Activated CD8-positive, alpha-beta memory T cell treated with anti-CD3 and anti-CD28 coated beads for 1 hour (primary cell): ENCODE measurements around the gene CMTM2.
"Not testable (repeated sequence)": the region's sequence is repeated elsewhere in the genome, so short reads cannot be mapped to it uniquely, and the experiment has no call there.

ENCODE experiments used
- DNase-seq, 2 donors: peaks; one replicate each; pipeline ENCODE4 v3.0.0-alpha.2; 2020; ENCODE audit warnings: low read depth in 1 of 2; ENCODE audit errors: extremely low read depth in 1 of 2

The CMTM2 gene

DNA sequence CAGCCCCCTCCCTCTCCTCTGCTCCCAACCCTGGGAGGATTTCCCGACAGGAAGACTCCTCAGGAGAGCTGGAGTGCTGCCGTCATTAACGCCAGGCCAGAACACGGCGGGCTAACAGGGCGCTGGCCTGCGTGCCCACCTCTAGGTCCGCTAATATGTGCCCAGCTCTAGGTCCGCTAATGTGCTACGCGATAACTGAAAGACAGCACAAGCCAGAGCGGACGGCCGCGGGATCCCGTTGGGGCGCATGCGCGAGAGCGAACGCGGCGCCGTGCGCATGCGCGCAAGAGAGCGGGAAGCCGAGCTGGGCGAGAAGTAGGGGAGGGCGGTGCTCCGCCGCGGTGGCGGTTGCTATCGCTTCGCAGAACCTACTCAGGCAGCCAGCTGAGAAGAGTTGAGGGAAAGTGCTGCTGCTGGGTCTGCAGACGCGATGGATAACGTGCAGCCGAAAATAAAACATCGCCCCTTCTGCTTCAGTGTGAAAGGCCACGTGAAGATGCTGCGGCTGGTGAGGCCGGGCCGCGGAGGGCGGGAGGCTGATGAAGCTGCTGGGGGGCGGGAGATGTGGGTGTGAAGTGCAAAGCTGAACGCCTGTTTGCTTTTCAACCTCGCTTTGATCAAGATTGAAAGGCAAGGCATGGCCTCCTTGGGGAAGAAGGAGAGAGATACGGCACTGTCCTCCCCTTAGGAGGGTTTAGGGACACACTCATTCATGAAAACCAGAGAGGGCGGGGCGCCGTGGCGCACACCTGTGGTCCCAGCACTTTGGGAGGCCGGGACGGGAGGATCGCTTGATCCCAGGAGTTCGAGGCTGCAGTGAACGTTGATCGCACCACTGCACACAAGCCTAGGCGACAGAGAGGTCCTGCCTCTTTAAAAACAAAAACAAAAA is 26.7 kb upstream of the CMTM2 start, which contains the start of gene CKLF:
CKLF (plus strand) TSS at position 291 of the 892 bp plus-strand sequence; CDS start at position 431, 140 bp downstream.
- DNase-seq = peak; percentile 65 to 83

DNA sequence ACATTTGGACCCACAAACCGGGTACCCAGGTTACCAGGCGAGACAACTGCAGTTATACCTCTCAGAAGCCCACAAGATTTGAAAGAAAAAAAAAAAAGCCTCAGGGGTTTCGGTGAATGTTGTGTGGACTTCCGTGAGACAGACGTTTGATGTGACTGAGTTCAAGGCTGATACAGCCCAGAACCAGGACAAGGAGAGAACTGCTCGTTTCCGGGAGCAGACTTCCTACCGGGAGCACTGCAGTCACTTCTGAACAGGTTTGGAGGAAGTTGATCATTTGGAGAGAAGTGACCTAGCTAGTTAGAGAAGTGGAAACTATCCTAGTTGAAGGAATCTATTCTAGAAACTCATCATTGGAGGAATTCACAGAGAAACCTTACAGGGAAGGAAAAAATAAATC is 26.0 kb upstream of the CMTM2 start:
- DNase-seq = no peak

DNA sequence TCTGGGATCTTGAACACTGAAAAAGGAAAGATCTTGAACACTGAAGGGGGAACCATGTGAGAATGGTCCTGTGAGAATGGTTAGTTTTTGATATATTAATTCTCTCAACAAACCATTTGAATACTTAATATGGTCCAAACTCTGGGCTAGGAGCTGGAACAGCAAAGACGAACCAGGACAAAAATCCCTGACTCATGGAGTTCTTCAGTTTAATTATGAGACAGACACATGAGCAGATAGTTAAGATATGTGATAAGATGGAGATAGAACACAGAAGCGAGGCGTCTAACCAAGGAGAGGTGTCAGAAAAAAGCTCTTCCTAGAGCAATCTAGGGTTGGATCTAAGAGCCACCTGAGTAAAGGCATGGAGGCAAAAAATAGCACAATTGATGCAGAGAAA is 25.2 kb upstream of the CMTM2 start:
- no peak for DNase-seq

DNA sequence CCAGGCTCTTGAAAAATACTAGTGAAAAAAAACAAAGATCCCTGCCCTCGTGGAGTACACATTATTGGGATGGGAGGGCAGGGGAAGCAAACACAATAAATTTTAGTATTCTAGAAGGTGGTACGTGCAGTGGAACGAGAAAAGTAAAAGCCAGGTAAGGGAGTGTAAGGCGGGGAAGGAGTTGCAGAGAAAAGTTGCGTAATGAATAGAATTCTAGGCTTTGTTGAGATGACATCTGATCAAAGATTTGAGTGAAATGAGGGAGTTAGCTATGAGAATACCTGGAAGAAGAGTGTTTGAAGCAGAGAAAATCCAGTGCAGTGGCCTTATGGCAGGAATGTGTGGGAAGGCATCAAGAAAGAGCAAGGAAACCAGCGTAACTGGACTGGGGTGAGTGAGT is 24.8 kb upstream of the CMTM2 start:
- DNase-seq = no peak

DNA sequence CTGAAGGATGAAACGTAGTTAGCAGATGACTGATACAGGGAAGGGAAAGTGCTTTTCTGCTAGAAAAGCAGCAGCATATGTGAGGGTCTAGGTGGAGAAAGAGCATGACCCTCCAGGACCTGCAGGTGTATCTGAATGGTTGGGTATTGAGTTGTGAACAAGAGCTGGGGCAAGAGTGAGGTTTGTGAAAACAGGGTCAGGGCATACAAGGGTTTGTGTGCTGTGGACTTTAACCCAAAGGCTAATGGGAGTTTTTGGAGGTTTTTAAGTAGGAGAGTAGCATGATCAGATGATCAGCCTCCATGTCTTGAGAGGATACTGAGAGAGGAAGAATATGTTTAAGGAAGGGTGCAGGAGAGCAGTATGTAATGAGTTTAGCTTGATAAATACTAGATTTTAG is 19.2 kb upstream of the CMTM2 start:
- no peak for DNase-seq

DNA sequence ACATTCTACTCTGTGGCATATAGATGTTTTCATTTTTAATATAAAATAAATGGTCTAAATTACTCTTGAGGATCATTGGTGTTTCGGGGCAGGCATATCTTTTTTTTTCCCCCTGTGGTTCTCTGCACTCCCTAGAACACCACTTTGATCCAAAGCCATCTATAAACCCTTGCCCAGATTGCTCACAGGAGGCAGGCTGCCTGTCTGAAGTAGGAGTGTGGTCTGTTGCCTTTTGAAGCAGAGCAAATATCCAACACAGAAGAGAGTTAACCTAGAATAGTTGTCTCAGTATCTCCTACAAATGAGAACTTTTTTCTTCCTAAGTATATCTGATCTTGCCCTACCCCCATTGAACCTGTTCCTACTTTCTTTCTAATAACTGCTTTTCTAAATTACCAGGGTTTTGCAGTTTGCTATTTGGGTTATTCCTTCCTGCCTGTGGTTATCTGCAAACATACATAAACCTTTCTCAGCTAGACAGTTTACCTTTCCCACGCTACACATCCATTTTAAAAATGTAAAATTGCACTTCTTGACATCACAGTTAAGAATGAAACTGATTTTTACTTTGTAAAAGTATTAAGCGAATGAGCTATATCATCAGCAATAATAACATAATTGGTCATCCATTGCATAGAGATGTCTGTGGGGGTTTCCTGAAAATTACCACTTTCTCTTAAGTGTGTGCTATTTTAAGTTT is 17.7 kb upstream of the CMTM2 start:
- DNase-seq = no peak

DNA sequence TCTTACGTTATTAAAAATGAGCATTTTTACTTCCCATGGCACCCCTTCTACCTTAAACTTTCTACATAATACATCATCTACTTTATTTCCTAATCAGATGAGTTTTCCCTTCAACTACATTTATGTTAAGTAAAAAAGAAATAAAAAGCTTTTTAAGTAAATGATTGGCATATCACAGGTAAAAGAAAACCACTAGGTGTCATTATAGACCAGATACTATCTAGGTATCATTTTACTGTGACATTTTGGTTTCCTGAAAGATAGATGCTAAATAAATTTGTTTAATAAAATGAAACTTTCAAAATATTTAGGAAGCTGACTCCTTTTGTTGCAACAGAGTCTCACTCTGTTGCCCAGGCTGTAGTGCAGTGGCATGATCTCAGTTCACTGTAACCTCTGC is 16.9 kb upstream of the CMTM2 start:
- no peak for DNase-seq

DNA sequence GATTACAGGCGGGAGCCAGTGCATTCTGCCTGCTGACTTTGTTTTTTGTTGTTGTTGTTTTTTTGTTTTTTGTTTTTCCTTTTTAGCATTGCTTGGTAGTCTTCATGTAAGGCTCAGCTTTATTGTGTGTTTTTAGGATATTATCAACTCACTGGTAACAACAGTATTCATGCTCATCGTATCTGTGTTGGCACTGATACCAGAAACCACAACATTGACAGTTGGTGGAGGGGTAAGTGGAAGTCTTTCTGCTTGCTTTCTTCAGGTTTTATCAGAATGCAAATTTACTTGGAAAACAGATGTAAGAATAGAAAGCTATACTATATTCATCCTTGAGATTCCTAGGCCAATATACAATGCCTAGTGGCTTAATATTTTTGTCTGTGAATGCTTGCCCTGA is 16.3 kb upstream of the CMTM2 start:
- no peak for DNase-seq

DNA sequence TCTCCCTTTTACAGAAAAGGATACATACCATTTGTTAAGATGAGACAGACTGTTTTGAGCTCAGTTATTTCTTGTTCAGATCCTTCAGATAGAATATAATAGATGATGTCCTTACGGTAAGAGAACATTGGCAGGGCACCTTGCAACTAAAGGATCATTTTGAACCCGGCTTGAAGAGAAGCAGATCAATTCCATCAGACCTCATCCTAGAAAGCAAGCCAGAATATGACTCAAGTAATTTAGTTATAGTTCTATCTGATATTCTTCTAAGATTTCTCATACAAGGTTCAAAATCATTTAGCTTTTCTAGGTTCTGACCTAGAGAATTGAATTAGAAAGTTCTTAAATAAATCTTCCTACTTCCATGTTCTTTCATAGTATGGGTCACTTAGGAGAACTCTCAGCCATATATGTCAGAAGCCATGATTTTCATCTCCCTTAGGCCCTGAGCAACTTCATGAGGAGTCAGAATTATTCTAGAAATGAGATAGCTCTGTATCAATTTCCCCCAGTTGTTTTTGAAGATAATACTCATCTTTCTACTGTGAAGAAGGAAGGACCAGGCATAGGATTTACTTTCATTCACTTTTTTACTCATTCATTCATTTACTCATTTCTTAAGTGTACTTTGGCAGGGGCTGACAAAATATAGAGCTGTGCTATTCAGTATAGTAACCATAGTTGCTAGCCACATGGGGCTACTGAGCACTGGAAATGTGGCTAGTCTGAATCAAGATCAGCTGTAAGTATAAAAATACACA is 15.5 kb upstream of the CMTM2 start:
- no peak for DNase-seq

DNA sequence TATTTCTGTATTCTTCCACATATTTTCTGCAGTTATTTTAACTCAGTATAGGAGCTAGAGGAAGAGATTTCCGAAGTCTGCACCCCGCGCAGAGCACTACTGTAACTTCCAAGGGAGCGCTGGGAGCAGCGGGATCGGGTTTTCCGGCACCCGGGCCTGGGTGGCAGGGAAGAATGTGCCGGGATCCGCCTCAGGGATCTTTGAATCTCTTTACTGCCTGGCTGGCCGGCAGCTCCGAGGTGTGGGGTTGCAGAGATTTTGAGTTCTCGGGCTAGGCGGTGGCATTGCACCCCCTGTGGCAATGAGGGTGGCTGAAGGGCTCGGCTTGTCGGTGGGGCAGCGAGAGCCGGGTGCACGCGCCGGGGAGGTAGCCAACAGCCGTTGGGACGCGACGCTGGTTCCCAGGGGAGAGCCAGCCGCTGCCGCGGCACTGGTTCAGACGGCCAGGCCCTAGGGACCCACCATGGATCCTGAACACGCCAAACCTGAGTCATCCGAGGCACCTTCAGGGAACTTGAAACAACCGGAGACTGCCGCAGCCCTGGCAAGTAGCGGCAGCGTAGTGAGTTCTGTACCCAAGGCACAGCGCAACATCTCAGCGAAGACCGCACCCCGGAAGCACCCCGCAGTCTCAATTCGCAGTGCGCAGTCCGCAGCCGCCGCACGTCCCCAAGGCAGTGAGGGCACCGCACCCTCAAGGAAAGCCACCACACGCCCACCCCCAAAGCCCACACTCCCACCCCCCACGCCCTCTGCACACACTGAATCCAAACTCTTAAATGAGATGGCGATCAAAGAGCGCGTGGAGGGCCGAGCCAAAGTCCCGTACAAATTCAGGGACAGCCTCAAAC is 13.0 kb upstream of the CMTM2 start, which contains the start of gene CMTM1:
CMTM1 (plus strand) TSS at position 389 of the 851 bp plus-strand sequence; CDS start at position 464, 75 bp downstream.
- DNase-seq = no peak

DNA sequence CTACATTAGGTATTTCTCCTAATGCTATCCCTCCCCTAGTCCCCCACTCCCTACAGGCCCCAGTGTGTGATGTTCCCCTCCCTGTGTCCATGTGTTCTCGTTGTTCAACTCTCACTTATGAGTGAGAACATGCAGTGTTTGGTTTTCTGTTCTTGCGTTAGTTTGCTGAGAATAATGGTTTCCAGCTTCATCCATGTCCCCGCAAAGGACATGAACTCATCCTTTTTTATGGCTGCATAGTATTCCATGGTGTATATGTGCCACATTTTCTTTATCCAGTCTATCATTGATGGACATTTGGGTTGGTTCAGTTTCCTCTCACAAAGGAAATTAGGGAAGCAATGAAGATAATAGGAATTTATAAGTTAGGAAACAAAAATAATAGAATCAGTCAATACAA is 12.0 kb upstream of the CMTM2 start:
- not testable (repeated sequence) for DNase-seq

DNA sequence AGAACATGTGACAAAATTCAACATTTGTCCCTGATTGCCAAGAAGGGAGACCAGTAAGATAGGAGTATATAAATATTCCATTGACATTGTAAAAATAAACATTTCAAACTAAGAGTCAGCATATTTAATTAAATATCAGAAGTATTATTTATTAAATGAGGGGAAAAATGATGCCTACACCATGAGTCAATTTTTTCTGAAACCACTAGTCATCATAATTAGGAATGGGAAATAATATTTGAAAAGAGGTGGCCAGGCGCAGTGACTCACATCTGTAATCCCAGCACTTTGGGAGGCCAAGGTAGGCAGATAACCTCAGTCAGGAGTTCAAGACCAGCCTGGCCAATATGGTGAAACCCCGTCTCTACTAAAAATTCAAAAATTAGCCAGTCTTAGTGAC is 10.9 kb upstream of the CMTM2 start:
- DNase-seq = no peak

DNA sequence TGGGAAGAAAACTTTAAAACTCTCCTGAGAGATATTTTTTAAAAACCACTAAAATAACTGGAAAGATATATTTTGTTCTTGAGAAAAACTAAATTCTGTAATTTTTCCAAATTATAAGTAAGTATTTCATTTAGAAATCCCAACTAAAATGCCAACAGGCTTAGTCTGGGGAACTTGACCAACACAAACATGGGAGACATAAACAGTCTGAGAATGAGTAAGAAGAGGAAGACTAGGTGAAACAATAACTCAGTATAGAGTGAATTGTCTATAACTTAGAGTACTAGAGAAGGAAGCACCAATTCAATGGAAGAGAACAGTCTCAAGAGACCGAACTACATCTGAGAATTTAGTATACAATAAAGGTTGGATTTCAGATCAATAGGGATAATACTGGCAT is 10.1 kb upstream of the CMTM2 start:
- DNase-seq = no peak

DNA sequence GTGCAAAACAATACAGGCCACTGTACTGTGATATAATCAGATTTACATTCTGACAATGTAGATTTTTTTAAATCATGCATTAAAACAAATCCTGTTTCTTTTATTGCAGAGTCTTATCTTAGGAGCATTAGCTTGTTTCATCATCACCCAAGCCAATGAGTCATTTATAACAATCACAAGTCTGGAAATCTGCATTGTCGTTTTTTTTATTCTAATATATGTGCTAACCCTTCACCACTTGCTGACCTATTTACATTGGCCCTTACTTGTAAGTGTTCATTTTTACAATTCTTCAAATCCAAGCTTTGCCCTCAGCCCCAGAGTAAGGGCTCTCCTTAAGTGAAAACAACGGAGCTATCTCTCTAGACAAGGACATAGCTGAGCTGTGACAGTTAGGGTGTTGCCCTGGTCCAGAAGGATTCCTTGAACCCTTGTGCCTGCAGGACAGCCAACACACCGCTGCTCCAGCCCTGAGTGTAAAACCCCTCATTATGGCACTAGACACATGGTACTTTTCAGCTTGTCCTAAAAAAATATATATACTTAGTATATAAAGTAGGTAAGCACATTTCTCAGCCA is 9.3 kb upstream of the CMTM2 start:
- DNase-seq = no peak

DNA sequence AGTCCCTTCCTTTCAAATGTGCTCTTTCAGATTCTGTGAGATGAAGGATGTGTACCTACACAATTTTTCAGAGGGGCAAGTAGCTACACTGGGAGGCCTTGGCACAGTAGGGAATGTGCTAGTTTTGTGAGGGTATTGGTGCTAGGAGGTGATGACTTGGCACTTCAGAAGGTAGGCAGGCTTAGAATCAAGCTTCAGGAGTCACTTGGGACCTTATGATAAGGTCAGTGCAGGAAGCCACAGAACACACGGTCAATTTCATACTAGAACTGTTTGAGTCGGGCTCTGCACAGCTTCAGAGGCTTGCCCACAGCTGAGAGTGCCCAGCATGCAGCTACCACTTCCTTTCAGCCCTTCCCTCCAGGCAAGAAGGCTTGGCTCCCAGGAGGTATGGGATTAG is 6.9 kb upstream of the CMTM2 start:
- DNase-seq = no peak

DNA sequence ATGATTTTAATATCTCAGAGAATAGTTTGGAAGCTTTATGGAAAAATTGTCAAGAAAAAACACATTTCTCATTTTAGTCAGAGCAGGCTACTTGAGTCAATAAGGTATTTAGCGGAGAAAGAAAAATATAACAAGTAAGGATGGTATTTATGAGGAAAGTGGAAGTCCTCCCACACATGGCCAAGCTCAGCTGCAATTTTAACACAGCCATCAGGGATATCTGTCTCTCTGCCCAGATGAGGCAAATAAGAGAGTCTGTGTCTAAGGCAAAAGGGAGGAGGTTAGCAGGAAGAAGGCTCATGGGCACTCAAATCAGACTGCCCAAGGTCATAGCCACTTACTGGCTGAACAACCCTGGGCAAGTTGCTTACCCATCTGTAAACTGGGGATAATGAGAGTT is 5.2 kb upstream of the CMTM2 start:
- DNase-seq = no peak

DNA sequence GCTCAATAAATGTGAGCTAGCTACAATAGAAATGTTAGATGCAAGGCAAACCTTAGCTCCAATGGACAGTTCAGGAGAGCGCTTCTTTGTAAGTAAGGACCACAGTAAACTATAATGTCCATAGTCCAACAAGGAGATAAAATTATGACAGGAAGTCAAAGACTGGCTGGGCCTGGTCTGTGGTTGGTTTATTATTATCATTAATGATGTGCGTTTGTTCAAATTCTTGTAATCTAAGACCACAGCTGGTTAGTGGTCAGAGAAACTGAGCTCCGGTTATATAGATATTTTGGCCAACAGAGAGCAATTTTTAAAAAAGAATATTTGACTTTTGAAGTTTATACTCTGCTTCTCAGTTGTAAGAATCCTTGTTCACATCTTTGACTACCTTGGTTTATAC is 4.7 kb upstream of the CMTM2 start:
- DNase-seq = no peak

DNA sequence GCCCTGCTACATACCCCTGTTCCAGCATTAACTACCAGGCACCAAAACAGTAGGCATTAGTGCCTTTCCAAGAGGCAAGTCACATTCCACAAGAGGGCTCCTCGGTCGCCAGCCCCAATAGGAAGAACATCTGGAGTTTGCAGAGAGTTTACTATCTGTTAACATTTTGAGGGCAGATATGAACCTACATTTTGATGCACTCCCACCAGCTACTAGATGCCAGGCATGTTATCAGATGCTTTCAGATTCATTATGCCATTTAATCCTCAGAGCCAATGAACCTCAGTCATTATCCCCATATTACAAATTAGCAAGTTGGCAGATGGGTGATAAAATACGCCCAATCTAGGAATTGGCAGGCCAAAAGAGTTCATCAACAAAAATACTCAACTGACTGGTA is 4.2 kb upstream of the CMTM2 start:
- no peak for DNase-seq

DNA sequence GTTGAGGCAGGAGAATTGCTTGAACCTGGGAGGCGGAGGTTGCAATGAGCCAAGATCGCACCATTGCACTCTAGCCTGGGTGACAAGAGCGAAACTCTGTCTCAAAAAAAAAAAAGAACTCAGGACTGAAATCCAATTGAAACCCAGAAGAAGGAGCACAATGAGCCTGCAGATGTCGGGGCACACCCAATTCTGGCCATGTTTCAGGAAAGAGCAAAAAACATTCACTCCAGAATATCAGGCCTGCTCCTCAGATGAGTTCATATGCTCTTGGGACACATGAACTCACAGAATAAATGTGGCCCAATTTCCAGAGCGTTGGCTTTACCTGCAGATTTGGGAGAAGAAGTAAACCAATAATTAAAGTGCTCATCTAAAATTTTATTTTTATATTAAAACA is 3.0 kb upstream of the CMTM2 start:
- no peak for DNase-seq

DNA sequence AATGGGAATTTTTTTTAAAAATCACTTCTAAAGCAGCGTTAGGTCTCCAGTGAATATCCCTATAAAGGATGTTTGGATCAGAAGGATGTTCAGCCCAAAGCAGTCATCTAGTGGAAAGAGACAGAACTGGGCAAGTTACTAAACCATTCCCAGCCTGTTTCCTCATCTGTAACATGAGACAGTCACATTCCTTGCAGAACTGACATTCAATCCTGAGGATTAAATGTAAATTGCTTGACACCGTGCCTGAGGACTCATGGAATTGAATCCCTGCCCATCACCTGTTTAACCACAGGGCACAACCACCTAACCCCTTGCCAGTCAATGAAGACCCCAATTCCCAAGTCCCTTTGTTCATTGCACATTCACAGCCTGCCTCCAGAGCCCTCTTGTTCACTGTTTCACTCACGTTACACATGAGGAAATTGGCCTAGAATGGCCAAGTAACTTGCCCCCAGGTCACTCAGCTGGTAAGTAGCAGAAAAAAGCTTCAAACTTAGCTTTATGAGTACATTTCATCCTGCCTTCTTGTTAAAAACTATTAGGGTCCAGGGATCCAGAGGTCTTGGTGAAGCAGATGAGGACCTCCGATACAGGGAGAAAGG is 1.4 kb downstream of the CMTM2 start:
- DNase-seq = no peak
